HG03575 (cell line): ENCODE data around the gene APOC1.
"Not testable (repeated sequence)": the region's sequence is repeated elsewhere in the genome, so short reads cannot be mapped to it uniquely, and the experiment has no call there.

ENCODE experiments used
- ATAC-seq: cut with Tn5 transposase; IDR thresholded peaks from one replicate; pipeline ENCODE4 v1.9.1; 2021; ENCODE audit not compliant: unreplicated experiment, insufficient number of reproducible peaks, low FRiP score; ENCODE audit errors: extremely low read depth

The APOC1 gene

DNA sequence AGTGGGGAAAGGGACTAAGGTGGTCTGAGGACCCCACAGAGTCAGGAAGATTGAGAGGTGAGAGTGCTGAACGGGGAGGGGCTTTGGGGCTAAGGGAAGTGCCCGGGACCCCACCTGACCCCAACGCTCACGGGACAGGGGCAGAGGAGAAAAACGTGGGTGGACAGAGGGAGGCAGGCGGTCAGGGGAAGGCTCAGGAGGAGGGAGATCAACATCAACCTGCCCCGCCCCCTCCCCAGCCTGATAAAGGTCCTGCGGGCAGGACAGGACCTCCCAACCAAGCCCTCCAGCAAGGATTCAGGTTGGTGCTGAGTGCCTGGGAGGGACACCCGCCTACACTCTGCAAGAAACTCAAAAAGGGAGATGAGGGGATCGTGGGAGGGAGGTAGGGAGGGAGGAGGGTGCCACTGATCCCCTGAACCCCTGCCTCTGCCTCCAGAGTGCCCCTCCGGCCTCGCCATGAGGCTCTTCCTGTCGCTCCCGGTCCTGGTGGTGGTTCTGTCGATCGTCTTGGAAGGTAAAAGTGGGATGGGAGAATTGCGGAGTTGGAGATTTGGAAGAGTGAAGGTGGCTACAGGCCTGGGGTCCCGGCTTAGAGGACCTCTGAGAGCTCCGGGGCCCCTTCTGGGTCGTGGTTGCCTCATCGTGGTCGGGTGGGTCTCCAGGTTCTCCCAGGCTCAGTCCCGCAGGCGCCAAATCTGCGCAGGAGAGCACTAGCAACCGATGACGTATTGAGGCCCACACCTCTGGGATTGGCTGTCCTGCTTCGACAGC, at the start of gene APOC1:
APOC1 (plus strand) TSS at position 176 of the 774 bp plus-strand sequence; CDS start at position 460, 284 bp downstream.
- ATAC-seq, result not testable (repeated sequence)

GRCh38 chr19:44865196-44865767, 49.1 kb upstream of the APOC1 start:
- ATAC-seq, result no peak

GRCh38 chr19:44866664-44867063, 47.7 kb upstream of the APOC1 start:
- no peak for ATAC-seq

DNA sequence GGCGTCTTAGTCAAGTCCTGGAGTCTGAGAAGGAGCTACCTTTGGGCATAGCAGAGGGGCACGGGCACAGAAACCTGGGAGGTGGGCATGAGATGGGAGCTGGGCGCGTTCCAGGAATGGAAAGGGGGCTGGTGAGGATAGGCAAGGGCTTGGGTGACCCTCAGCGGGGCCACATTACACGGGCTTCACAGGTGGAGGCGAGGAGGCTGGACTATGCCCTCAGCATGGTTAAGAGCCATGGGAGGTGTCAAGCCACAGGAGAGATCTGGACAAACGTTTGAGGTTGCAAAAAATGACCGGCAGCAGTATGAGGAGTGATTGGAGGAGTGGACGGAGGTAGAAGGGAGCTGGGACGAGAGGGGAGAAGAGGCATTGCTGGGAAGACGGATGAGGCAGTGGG, 46.8 kb upstream of the APOC1 start:
- no peak for ATAC-seq

- ATAC-seq, result no peak
Observed at GRCh38 chr19:44869733-44870470, 44.5 kb upstream of the APOC1 start.

DNA sequence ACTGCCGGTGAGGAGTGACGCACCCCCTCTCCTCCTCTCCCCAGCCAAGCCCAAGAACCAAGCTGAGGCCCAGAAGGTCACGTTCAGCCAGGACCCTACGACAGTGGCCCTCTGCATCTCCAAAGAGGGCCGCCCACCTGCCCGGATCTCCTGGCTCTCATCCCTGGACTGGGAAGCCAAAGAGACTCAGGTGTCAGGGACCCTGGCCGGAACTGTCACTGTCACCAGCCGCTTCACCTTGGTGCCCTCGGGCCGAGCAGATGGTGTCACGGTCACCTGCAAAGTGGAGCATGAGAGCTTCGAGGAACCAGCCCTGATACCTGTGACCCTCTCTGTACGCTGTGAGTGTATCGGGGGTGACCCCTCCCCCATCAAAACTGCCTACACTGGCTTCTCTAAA, 42.6 kb upstream of the APOC1 start:
- ATAC-seq, result no peak

DNA sequence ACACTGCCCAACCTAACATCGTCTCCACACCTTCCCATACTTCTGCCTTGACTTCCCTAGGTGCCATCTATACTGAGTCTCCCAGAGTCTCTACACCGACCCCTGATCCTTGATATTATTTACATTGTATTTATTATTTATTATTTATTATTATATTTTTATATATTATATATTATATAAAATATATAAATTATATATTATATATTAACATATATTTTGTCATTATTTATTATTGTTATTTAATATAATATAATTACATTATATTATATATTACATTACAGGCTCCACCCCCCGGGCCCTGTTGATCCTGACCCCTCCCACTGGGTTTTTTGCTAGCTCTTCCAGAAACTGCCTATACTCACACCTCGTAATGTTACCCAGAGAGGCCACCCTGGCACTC, 41.7 kb upstream of the APOC1 start:
- ATAC-seq, result no peak

DNA sequence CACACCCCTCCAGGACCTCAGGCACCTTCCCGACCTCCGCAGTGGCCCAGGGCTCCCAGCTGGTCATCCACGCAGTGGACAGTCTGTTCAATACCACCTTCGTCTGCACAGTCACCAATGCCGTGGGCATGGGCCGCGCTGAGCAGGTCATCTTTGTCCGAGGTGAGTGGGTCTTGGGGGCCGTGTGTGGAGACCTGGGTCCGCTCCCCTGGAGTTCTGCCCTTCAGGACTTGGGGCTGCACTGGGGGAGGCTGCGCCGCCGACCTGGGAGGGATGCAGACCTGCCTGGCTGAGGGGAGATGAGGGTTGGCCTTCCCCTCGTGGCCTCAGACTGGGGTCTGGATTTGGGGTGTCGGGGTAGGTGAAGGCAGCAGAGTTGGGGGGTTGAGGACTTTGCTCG, 40.1 kb upstream of the APOC1 start:
- ATAC-seq, result no peak

DNA sequence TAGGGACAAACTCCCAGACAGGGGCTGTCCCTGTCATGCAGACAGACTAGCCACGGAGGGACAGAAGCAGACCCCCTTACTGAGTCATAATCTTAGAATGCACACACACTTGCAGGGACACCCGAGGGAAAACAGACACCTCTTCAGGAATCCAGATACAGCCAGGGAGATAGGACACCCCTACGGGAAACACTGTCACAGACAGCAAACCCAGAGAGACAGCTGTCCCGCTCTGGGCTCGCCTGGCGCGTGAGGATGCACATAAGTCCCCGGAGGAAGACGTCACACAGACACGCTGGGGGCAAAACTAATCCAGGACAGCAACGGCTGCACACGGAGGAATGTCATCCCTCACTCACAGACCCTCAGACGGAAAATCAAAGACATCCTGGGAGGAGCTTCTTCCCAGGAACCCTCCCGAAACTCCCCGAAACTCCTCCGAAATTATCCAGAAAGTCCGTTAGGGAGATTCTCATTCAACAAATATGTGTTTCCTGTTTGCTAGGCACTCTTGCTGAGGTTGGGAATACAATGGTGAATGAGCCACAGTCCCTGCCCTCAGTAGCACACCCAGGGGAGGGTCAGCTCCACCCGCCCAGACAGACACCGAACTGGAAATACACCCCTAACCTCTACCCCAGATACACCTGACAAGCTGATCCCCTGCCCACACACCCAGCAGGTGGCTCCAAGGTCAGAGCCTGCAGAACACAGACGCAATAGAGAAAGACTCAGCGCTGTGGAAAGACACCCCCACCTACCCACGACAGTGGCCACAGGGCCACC, 38.5 kb upstream of the APOC1 start:
- no peak for ATAC-seq

DNA sequence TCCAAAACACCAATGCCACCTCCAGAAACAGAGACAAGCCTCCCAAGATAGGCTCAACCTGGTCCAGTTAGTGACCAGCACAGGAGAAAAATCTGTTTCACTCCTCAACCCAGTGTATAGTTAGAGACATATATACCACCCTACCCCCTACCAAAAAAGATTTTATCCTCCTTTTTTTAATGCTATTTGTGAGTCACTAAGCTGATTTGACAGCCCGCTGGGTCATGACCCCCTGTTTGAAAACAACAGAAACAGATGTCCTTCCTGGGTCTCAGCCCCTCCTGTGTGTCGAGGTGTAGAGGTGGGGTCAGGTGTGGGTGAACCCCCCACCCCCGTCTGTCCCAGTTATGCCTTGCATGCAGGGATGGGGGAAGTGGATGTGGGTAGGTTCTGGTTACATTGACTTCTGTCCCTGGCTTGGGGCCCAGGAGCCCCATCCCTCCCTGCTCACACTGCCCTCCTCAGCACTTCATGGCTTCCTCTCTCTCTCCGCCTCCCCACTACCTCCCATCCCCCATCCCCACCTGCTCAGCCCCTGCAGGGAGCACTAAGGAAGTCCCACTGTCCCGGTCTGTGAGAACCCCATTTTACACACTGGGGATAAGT, 37.4 kb upstream of the APOC1 start:
- no peak for ATAC-seq

GRCh38 chr19:44878120-44878865, 36.1 kb upstream of the APOC1 start:
- ATAC-seq, result no peak

GRCh38 chr19:44879309-44880065, 34.9 kb upstream of the APOC1 start:
- no peak for ATAC-seq

DNA sequence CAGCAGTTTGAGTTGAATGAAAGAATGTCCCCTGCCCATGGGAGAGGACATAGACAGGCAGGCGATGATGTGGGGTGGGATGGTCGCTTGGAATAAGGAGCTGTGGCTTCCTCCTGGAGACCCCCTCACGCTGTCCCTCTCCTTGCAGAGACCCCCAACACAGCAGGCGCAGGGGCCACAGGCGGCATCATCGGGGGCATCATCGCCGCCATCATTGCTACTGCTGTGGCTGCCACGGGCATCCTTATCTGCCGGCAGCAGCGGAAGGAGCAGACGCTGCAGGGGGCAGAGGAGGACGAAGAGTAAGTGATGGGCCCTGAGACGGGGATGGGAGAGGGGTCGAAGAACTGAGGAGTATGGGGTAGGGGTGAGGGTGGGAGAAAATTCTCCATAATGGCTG, 32.3 kb upstream of the APOC1 start:
- ATAC-seq, result no peak

DNA sequence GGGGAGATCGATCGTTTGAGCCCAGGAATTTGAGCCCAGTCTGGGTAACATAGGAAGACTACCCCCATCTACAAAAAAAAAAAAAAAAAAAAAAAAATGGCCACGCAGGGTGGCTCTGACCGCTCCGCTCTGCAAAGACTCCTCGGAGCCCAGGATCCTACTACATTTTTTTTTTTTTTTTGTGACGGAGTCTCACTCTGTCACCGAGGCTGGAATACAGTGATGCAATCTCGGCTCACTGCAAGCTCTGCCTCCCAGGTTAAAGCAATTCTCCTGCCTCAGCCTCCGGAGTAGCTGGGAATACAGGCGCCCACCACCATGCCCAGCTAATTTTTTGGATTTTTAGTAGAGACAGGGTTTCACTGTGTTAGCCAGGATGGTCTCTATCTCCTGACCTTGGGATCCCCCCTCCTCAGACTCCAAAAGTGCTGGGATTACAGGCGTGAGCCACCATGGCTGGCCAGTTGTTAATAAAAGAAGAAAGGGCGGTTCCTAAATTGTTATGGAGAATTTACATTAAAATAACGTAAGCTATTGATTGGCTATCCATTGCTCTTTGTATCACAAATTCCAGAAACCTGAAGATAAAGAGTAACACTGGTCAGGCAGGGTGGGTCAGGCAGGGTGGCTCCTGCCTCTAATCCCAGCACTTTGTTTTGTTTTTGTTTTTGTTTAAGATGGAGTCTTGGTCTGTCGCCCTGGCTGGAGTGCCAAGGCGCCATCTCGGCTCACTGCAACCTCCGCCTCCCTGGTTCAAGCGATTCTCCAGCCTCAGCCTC, 31.6 kb upstream of the APOC1 start:
- ATAC-seq, result not testable (repeated sequence)

DNA sequence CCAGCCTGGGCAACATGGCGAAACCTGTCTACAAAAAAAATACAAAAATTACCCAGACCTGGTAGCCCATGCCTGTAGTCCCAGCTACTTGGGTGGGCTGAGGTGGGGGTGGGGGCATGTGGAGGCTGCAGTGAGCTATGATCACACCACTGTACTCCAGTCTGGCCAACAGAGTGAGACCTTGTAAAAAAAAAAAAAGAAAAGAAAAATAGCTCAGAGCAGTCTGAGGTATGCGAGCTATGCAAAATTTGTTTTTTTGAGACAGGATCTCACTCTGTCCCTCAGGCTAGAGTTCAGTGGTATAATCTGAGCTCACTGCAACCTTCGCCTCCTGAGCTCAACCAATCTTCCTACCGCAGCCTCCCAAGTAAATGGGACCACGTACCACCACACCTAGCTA, 30.5 kb upstream of the APOC1 start:
- no peak for ATAC-seq

- no peak for ATAC-seq
Observed at GRCh38 chr19:44884566-44884965, 29.8 kb upstream of the APOC1 start.

- no peak for ATAC-seq
Observed at GRCh38 chr19:44886141-44886540, 28.3 kb upstream of the APOC1 start.
